Astrocyte of the spinal cord (primary cell): ENCODE results near the gene STS.

Experiments used
- DNase-seq: peaks from one replicate; pipeline ENCODE4 v3.0.0; 2011; ENCODE audit warnings: low read depth, low spot score
- H3K4me3 ChIP-seq: 2 replicates; pipeline ENCODE4 v1.5.1; 2011; ENCODE audit warnings: low read depth, mild to moderate bottlenecking, low read length, moderate library complexity
- CTCF ChIP-seq: IDR thresholded peaks from 2 replicates; pipeline ENCODE4 v1.5.1; 2012; ENCODE audit warnings: low read depth, mild to moderate bottlenecking, low read length, inconsistent platforms
- in situ Hi-C: cut with HindIII; loops from 2 replicates; pipeline ENCODE4 v1.10.0; 2017; ENCODE audit warnings: low sequenced_read_pairs

Gene STS

GRCh38 chrX:7117587-7117986, 29.9 kb upstream of the STS start:
- in situ Hi-C loops = no loop called here
- DNase-seq = no peak
- TF ChIP-seq CTCF = no peak
- no peak overlapping the region for H3K4me3 ChIP-seq

GRCh38 chrX:7119950-7120877, 27.3 kb upstream of the STS start:
- H3K4me3 ChIP-seq = no peak overlapping the region
- DNase-seq = peak; percentile 65
- TF ChIP-seq CTCF = no peak
- in situ Hi-C loops = no loop called here

GRCh38 chrX:7120878-7121219, 26.7 kb upstream of the STS start:
- in situ Hi-C loops = no loop called here
- no peak for TF ChIP-seq CTCF
- no peak for DNase-seq
- no peak overlapping the region for H3K4me3 ChIP-seq

- no peak for DNase-seq
- in situ Hi-C loops = no loop called here
- TF ChIP-seq CTCF = no peak
- no peak overlapping the region for H3K4me3 ChIP-seq
These were observed 20.5 kb upstream of the STS start for GRCh38 chrX:7127056-7127455.

GRCh38 chrX:7131621-7132020, 15.9 kb upstream of the STS start:
- no peak overlapping the region for H3K4me3 ChIP-seq
- DNase-seq = no peak
- no peak for TF ChIP-seq CTCF
- in situ Hi-C loops = no loop called here

GRCh38 chrX:7132335-7133049, 15.0 kb upstream of the STS start:
- DNase-seq = peak; percentile 79
- TF ChIP-seq CTCF = peak; percentile 65
- in situ Hi-C loops = no loop called here
- no peak overlapping the region for H3K4me3 ChIP-seq
